Erythroblast (primary cell): ENCODE results near the gene IRF5.

Source experiments
- GATA1 ChIP-seq: IDR thresholded peaks from 2 replicates; pipeline ENCODE4 v1.6.1; 2011; ENCODE audit warnings: low read depth, mild to moderate bottlenecking, control low read depth, low read length, moderate library complexity
- POLR2A ChIP-seq: IDR thresholded peaks from 2 replicates; pipeline ENCODE4 v1.6.1; 2011; ENCODE audit warnings: mild to moderate bottlenecking, low read length

DNA sequence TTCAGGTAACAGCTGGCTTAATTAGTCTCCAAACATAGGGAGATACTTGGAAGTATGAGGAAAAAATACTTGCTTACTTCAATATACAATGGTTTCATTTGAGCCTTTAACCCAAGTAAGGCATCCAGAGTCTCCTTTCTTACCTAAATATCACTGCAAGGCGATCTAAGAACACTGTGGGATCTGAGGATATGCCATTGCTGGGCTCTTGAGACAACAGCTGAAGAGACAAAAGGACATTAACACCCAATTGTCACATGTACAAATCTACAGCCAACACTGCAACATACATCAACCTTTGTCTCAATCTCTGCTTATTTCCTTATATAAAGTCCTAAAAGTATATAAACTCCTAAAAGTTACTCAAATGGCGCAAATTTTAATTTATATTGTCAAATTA, 44.4 kb downstream of the IRF5 start:
- TF ChIP-seq POLR2A (no peak), GATA1 (no peak)
